Measurements from ENCODE around the gene CELA3B. TPM values are rescaled to one million over a fixed set of nuclear protein-coding genes. Genes with fewer than 3 reads are reported as not detected.
A peak's percentile ranks its signal among the peaks of the same experiment; 100 is the strongest.
"Not testable (repeated sequence)": the region's sequence is repeated elsewhere in the genome, so short reads cannot be mapped to it uniquely, and the experiment has no call there.

Gene CELA3B
- not detected for total RNA-seq

GRCh38 chr1:21976703-21977239 is at the start of gene CELA3B:
TSS of gene CELA3B (plus strand) at chr1:21977022. CDS start at chr1:21977040, 18 bp downstream.
- H3K4me3 Mint-ChIP-seq; H3K27ac Mint-ChIP-seq; CTCF ChIA-PET; H3K9me3 Mint-ChIP-seq; H3K27me3 Mint-ChIP-seq; DNase-seq; H3K36me3 Mint-ChIP-seq (ENCODE audit: low read depth); H3K4me1 Mint-ChIP-seq; POLR2A ChIA-PET: not testable (repeated sequence)

- DNase-seq: no peak
- Mint-ChIP-seq H3K9me3 (no peaks in the 10 kb centered on the region), H3K36me3 (ENCODE audit: low read depth) (no peaks in the 10 kb centered on the region), H3K4me1 (no peaks in the 10 kb centered on the region), H3K27me3 (no peaks in the 10 kb centered on the region), H3K4me3 (no peak overlapping the region), H3K27ac (no peak overlapping the region)
- ChIA-PET POLR2A (no interaction called here), CTCF (no interaction called here)
Observed at GRCh38 chr1:21927533-21928237, 49.1 kb upstream of the CELA3B start.

- CTCF ChIA-PET: no interaction called here
- H3K27ac Mint-ChIP-seq: no peak overlapping the region
- POLR2A ChIA-PET: no interaction called here
- H3K9me3 Mint-ChIP-seq: no peaks in the 10 kb centered on the region
- no peaks in the 10 kb centered on the region for H3K27me3 Mint-ChIP-seq
- H3K4me3 Mint-ChIP-seq: no peak overlapping the region
- no peaks in the 10 kb centered on the region for H3K4me1 Mint-ChIP-seq
- no peak for DNase-seq
- no peaks in the 10 kb centered on the region for H3K36me3 Mint-ChIP-seq (ENCODE audit: low read depth)
Observed at GRCh38 chr1:21930080-21930571, 46.7 kb upstream of the CELA3B start.

GRCh38 chr1:21930629-21931170 is 46.1 kb upstream of the CELA3B start:
- Mint-ChIP-seq H3K4me1 (no peaks in the 10 kb centered on the region), H3K9me3 (no peaks in the 10 kb centered on the region), H3K4me3 (no peak overlapping the region), H3K27ac (no peak overlapping the region), H3K36me3 (ENCODE audit: low read depth) (no peaks in the 10 kb centered on the region), H3K27me3 (peaks cover 3% of the 10 kb centered on the region)
- no peak for DNase-seq
- CTCF ChIA-PET: no interaction called here
- POLR2A ChIA-PET: no interaction called here

GRCh38 chr1:21931171-21932093 is 45.4 kb upstream of the CELA3B start:
- Mint-ChIP-seq H3K36me3 (ENCODE audit: low read depth) (no peaks in the 10 kb centered on the region), H3K27ac (no peak overlapping the region), H3K4me3 (no peak overlapping the region), H3K4me1 (no peaks in the 10 kb centered on the region), H3K27me3 (peaks cover 9% of the 10 kb centered on the region), H3K9me3 (no peaks in the 10 kb centered on the region)
- ChIA-PET CTCF (no interaction called here), POLR2A (no interaction called here)
- no peak for DNase-seq

- Mint-ChIP-seq H3K9me3 (no peaks in the 10 kb centered on the region), H3K36me3 (ENCODE audit: low read depth) (no peaks in the 10 kb centered on the region), H3K27me3 (peaks cover 12% of the 10 kb centered on the region), H3K27ac (no peak overlapping the region), H3K4me1 (no peaks in the 10 kb centered on the region), H3K4me3 (no peak overlapping the region)
- POLR2A ChIA-PET: no interaction called here
- CTCF ChIA-PET: no interaction called here
- no peak for DNase-seq
Observed at GRCh38 chr1:21932127-21932526, 44.7 kb upstream of the CELA3B start.

GRCh38 chr1:21933397-21934248 is 43.2 kb upstream of the CELA3B start:
- DNase-seq: no peak
- ChIA-PET CTCF (no interaction called here), POLR2A (no interaction called here)
- H3K27me3 Mint-ChIP-seq: peaks cover 21% of the 10 kb centered on the region
- H3K36me3 Mint-ChIP-seq (ENCODE audit: low read depth): no peaks in the 10 kb centered on the region
- H3K4me3 Mint-ChIP-seq: no peak overlapping the region
- peaks cover 6% of the 10 kb centered on the region for H3K4me1 Mint-ChIP-seq
- H3K9me3 Mint-ChIP-seq: no peaks in the 10 kb centered on the region
- H3K27ac Mint-ChIP-seq: no peak overlapping the region

GRCh38 chr1:21935393-21935804 is 41.4 kb upstream of the CELA3B start:
- no peak for DNase-seq
- Mint-ChIP-seq H3K4me1 (peaks cover 6% of the 10 kb centered on the region), H3K36me3 (ENCODE audit: low read depth) (no peaks in the 10 kb centered on the region), H3K27me3 (peaks cover 33% of the 10 kb centered on the region), H3K9me3 (no peaks in the 10 kb centered on the region), H3K4me3 (peak overlapping the region; percentile 3), H3K27ac (no peak overlapping the region)
- ChIA-PET POLR2A (no interaction called here), CTCF (no interaction called here)

GRCh38 chr1:21935891-21936365 is 40.9 kb upstream of the CELA3B start:
- peaks cover 6% of the 10 kb centered on the region for H3K4me1 Mint-ChIP-seq
- H3K4me3 Mint-ChIP-seq: no peak overlapping the region
- no peaks in the 10 kb centered on the region for H3K9me3 Mint-ChIP-seq
- H3K36me3 Mint-ChIP-seq (ENCODE audit: low read depth): no peaks in the 10 kb centered on the region
- H3K27ac Mint-ChIP-seq: no peak overlapping the region
- ChIA-PET CTCF (no interaction called here), POLR2A (interaction anchor here (0.8 kb wide), 1 partner anchor 153 kb away, joined by 3 read pairs; the partner anchor contains the start of gene USP48)
- H3K27me3 Mint-ChIP-seq: peaks cover 33% of the 10 kb centered on the region
- no peak for DNase-seq

- CTCF ChIA-PET: no interaction called here
- POLR2A ChIA-PET: interaction anchor here (0.8 kb wide), 1 partner anchor 154 kb away, joined by 3 read pairs; the partner anchor contains the start of gene USP48
- Mint-ChIP-seq H3K9me3 (no peaks in the 10 kb centered on the region), H3K4me3 (peak overlapping the region; percentile 21), H3K4me1 (peaks cover 6% of the 10 kb centered on the region), H3K27ac (no peak overlapping the region), H3K27me3 (peaks cover 38% of the 10 kb centered on the region), H3K36me3 (ENCODE audit: low read depth) (no peaks in the 10 kb centered on the region)
- DNase-seq: no peak
Observed at GRCh38 chr1:21936366-21937031, 40.3 kb upstream of the CELA3B start.

- H3K4me3 Mint-ChIP-seq: peak within 1 kb of the TSS; percentile 76
- no peak within 1 kb of the TSS for H3K27ac Mint-ChIP-seq
- POLR2A ChIA-PET: no interaction called here
- CTCF ChIA-PET: no interaction called here
- H3K27me3 Mint-ChIP-seq: peaks cover 38% of the 10 kb centered on the region
- no peaks in the 10 kb centered on the region for H3K36me3 Mint-ChIP-seq (ENCODE audit: low read depth)
- peaks cover 6% of the 10 kb centered on the region for H3K4me1 Mint-ChIP-seq
- no peak for DNase-seq
- H3K9me3 Mint-ChIP-seq: no peaks in the 10 kb centered on the region
Observed at GRCh38 chr1:21937034-21937371, 39.8 kb upstream of the CELA3B start, which contains the start of gene HSPG2. TSS of gene HSPG2 (minus strand) at chr1:21937310. CDS start at chr1:21937217, 93 bp downstream.
